Astrocyte (in vitro differentiated cells and primary cell): Measurements from ENCODE around the gene EDA. TPM values are rescaled to one million over a fixed set of nuclear protein-coding genes. Genes with fewer than 3 reads are reported as not detected.

Source experiments
- microRNA-seq: library from miRNA; unstranded; fragments of <30 nt; microRNA quantifications from one replicate; pipeline ENCODE4 v1.2.0, GENCODE V29; 2020
- total RNA-seq: library from RNA; stranded (reverse); gene quantifications from 2 replicates; pipeline ENCODE4 v1.2.1, GENCODE V29; 2021

Gene EDA
- total RNA-seq, 1 donor from 2014 or later, result 1.8 TPM

Small RNA genes within 50 kb of the gene (microRNA-seq; reads per million reads assigned to microRNA genes)
- gene MIR676, result 12.3 reads per million, percentile 40 among the genes with 10 or more reads in this experiment

Other genes with a start within 250 kb of the EDA start
- gene NALF2, start 111.8 kb upstream of the EDA start, total RNA-seq, result 1.4 and 2.0 TPM in 2 replicates